Measurements from ENCODE around the gene TBC1D8. TPM values are rescaled to one million over a fixed set of nuclear protein-coding genes. Genes with fewer than 3 reads are reported as not detected.

The TBC1D8 gene
- total and polyA plus RNA-seq, 2 experiments from 2014 or later = 18.0 to 36.9 TPM

DNA sequence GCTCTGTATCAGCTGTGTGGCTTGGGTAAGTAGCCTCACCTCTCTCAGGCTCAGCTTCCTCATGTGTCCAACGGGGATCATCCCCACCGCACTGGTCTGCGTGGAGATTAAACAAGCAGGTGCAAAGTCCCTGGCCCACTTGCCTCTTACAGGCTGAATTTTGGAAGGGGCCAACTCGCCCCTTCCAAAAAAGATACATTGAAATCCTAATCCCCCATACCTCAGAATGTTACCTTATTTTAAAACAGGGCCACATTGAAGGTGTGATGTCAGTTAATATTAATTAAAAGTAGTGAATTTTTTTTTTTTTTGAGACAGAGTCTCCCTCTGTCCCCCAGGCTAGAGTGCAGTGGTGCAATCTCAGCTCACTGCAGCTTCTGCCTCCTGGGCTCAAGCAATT lies 34.8 kb downstream of the TBC1D8 start:
- peaks cover 14% of the 10 kb centered on the region; the same call in 2 of the 3 replicates for H3K36me3 Mint-ChIP-seq (ENCODE audit: low read depth)
- H3K9me3 Mint-ChIP-seq = no peaks in the 10 kb centered on the region
- DNase-seq (ENCODE audit: low spot score) (no peak), ATAC-seq (no peak)
- peaks cover 78% of the 10 kb centered on the region for H3K79me2 ChIP-seq (replicated peaks; ENCODE audit: insufficient read depth)
- H3K4me3 Mint-ChIP-seq = no peak overlapping the region; the same call in 2 of the 3 replicates
- no peak overlapping the region for H3K4me3 ChIP-seq
- 0 out of 2 replicates have a peak, but pooled peaks cover 7% of the 10 kb centered on the region for H3F3A ChIP-seq (replicated peaks; ENCODE audit: low read depth)
- peaks cover 9% of the 10 kb centered on the region for H3K27me3 Mint-ChIP-seq (ENCODE audit: insufficient read depth, low read depth, poor library complexity)
- H2AFZ ChIP-seq = no peak overlapping the region
- H3K4me2 ChIP-seq = no peak overlapping the region
- peaks cover 44% of the 10 kb centered on the region for H3K4me1 ChIP-seq (ENCODE audit: insufficient read depth)
- H3K27me3 ChIP-seq (ENCODE audit: insufficient read depth) = no peaks in the 10 kb centered on the region
- no peak overlapping the region for H3K27ac Mint-ChIP-seq
- no peaks in the 10 kb centered on the region for H3K9me2 ChIP-seq (ENCODE audit: insufficient read depth)
- no peaks in the 10 kb centered on the region for H4K20me1 ChIP-seq (replicated peaks; ENCODE audit: insufficient read depth)
- no peaks in the 10 kb centered on the region for H3K36me3 ChIP-seq (ENCODE audit: insufficient read depth)
- peaks cover 56% of the 10 kb centered on the region for H3K4me1 Mint-ChIP-seq
- TF ChIP-seq ZNF331 (CRISPR knock-in tag; IDR thresholded peaks at IDR 0.05; ENCODE audit: low read depth) (no peak), EZH2 (IDR thresholded peaks at IDR 0.05; ENCODE audit: low read depth, unreplicated experiment) (no peak), JUNB (IDR thresholded peaks at IDR 0.05; ENCODE audit: unreplicated experiment) (no peak), STAT1 (IDR thresholded peaks at IDR 0.05; ENCODE audit: unreplicated experiment) (no peak), NANOG (IDR thresholded peaks at IDR 0.05; ENCODE audit: borderline replicate concordance) (no peak), POLR2AphosphoS5 (IDR thresholded peaks at IDR 0.05; ENCODE audit: low read depth) (no peak), EZH2phosphoT487 (IDR thresholded peaks at IDR 0.05; ENCODE audit: unreplicated experiment) (no peak), ZNF114 (CRISPR knock-in tag; IDR thresholded peaks at IDR 0.05) (no peak), CREB1 (CRISPR knock-in tag; IDR thresholded peaks at IDR 0.05; ENCODE audit: low read depth) (no peak)
- TF ChIP-seq, protein P1, sequence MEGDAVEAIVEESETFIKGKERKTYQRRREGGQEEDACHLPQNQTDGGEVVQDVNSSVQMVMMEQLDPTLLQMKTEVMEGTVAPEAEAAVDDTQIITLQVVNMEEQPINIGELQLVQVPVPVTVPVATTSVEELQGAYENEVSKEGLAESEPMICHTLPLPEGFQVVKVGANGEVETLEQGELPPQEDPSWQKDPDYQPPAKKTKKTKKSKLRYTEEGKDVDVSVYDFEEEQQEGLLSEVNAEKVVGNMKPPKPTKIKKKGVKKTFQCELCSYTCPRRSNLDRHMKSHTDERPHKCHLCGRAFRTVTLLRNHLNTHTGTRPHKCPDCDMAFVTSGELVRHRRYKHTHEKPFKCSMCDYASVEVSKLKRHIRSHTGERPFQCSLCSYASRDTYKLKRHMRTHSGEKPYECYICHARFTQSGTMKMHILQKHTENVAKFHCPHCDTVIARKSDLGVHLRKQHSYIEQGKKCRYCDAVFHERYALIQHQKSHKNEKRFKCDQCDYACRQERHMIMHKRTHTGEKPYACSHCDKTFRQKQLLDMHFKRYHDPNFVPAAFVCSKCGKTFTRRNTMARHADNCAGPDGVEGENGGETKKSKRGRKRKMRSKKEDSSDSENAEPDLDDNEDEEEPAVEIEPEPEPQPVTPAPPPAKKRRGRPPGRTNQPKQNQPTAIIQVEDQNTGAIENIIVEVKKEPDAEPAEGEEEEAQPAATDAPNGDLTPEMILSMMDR (conservative IDR thresholded peaks at IDR 0.05; ENCODE audit: low read depth in 2 of 2) = no peak
- TF ChIP-seq, protein P2, sequence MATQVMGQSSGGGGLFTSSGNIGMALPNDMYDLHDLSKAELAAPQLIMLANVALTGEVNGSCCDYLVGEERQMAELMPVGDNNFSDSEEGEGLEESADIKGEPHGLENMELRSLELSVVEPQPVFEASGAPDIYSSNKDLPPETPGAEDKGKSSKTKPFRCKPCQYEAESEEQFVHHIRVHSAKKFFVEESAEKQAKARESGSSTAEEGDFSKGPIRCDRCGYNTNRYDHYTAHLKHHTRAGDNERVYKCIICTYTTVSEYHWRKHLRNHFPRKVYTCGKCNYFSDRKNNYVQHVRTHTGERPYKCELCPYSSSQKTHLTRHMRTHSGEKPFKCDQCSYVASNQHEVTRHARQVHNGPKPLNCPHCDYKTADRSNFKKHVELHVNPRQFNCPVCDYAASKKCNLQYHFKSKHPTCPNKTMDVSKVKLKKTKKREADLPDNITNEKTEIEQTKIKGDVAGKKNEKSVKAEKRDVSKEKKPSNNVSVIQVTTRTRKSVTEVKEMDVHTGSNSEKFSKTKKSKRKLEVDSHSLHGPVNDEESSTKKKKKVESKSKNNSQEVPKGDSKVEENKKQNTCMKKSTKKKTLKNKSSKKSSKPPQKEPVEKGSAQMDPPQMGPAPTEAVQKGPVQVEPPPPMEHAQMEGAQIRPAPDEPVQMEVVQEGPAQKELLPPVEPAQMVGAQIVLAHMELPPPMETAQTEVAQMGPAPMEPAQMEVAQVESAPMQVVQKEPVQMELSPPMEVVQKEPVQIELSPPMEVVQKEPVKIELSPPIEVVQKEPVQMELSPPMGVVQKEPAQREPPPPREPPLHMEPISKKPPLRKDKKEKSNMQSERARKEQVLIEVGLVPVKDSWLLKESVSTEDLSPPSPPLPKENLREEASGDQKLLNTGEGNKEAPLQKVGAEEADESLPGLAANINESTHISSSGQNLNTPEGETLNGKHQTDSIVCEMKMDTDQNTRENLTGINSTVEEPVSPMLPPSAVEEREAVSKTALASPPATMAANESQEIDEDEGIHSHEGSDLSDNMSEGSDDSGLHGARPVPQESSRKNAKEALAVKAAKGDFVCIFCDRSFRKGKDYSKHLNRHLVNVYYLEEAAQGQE (IDR thresholded peaks at IDR 0.05; ENCODE audit: unreplicated experiment) = no peak
- TF ChIP-seq, protein P3, sequence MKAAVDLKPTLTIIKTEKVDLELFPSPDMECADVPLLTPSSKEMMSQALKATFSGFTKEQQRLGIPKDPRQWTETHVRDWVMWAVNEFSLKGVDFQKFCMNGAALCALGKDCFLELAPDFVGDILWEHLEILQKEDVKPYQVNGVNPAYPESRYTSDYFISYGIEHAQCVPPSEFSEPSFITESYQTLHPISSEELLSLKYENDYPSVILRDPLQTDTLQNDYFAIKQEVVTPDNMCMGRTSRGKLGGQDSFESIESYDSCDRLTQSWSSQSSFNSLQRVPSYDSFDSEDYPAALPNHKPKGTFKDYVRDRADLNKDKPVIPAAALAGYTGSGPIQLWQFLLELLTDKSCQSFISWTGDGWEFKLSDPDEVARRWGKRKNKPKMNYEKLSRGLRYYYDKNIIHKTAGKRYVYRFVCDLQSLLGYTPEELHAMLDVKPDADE (IDR thresholded peaks at IDR 0.05) = no peak
- TF ChIP-seq, protein P4, sequence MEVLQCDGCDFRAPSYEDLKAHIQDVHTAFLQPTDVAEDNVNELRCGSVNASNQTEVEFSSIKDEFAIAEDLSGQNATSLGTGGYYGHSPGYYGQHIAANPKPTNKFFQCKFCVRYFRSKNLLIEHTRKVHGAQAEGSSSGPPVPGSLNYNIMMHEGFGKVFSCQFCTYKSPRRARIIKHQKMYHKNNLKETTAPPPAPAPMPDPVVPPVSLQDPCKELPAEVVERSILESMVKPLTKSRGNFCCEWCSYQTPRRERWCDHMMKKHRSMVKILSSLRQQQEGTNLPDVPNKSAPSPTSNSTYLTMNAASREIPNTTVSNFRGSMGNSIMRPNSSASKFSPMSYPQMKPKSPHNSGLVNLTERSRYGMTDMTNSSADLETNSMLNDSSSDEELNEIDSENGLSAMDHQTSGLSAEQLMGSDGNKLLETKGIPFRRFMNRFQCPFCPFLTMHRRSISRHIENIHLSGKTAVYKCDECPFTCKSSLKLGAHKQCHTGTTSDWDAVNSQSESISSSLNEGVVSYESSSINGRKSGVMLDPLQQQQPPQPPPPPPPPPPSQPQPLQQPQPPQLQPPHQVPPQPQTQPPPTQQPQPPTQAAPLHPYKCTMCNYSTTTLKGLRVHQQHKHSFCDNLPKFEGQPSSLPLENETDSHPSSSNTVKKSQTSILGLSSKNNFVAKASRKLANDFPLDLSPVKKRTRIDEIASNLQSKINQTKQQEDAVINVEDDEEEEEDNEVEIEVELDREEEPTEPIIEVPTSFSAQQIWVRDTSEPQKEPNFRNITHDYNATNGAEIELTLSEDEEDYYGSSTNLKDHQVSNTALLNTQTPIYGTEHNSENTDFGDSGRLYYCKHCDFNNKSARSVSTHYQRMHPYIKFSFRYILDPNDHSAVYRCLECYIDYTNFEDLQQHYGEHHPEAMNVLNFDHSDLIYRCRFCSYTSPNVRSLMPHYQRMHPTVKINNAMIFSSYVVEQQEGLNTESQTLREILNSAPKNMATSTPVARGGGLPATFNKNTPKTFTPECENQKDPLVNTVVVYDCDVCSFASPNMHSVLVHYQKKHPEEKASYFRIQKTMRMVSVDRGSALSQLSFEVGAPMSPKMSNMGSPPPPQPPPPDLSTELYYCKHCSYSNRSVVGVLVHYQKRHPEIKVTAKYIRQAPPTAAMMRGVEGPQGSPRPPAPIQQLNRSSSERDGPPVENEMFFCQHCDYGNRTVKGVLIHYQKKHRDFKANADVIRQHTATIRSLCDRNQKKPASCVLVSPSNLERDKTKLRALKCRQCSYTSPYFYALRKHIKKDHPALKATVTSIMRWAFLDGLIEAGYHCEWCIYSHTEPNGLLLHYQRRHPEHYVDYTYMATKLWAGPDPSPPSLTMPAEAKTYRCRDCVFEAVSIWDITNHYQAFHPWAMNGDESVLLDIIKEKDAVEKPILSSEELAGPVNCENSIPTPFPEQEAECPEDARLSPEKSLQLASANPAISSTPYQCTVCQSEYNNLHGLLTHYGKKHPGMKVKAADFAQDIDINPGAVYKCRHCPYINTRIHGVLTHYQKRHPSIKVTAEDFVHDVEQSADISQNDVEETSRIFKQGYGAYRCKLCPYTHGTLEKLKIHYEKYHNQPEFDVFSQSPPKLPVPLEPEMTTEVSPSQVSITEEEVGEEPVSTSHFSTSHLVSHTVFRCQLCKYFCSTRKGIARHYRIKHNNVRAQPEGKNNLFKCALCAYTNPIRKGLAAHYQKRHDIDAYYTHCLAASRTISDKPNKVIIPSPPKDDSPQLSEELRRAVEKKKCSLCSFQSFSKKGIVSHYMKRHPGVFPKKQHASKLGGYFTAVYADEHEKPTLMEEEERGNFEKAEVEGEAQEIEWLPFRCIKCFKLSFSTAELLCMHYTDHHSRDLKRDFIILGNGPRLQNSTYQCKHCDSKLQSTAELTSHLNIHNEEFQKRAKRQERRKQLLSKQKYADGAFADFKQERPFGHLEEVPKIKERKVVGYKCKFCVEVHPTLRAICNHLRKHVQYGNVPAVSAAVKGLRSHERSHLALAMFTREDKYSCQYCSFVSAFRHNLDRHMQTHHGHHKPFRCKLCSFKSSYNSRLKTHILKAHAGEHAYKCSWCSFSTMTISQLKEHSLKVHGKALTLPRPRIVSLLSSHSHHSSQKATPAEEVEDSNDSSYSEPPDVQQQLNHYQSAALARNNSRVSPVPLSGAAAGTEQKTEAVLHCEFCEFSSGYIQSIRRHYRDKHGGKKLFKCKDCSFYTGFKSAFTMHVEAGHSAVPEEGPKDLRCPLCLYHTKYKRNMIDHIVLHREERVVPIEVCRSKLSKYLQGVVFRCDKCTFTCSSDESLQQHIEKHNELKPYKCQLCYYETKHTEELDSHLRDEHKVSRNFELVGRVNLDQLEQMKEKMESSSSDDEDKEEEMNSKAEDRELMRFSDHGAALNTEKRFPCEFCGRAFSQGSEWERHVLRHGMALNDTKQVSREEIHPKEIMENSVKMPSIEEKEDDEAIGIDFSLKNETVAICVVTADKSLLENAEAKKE (CRISPR knock-in tag; IDR thresholded peaks at IDR 0.05) = no peak
- no peak overlapping the region for H3K27ac ChIP-seq (ENCODE audit: low read depth)

All from GM23338 (cell line).